ENCODE measurements around the gene TRAK2.
"Not testable (repeated sequence)": the region's sequence is repeated elsewhere in the genome, so short reads cannot be mapped to it uniquely, and the experiment has no call there.

The TRAK2 gene

DNA sequence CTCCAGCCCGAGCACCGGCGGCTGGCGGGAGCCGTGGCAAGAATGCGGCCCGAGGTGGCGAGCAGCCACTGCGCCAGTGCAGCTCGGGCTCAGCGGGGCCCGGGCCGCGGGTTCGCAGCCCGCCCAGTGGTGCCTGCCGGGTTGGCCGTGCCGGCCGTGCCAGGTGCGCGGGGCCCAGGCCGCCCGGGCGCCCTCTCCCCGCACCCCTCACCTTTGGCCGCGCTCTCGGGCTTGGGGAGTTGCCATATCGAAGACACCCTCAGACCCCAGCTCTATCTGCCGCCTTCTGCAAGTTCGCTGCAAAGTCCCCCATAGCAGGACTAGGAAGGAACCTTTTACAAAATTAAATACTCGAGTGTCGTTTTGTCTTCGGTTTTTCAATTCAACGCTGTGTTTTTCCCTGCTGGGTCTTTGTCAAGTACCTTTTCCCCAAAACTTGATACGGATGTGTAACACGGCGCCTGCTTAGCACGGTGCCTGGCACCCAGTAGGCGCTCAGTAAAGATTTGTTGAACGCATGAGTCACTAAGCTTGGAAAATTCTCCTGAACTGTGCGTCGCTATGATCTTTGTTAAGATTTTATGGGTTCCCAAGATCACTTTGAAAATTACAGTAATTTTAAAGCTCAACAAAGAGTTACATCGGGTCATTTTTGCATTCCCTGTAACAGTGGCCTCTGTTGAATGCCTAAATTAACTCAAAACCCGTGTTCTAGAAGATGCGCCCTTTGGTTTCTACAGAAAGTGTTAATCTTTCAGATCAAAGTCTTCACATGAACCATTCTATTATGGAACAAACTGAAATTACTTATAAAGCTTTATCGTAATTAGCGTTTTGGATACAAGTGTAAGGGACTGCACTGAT lies 1.0 kb upstream of the TRAK2 start:
- no peak for DNase-seq (ENCODE audit: low read depth, low spot score)

DNA sequence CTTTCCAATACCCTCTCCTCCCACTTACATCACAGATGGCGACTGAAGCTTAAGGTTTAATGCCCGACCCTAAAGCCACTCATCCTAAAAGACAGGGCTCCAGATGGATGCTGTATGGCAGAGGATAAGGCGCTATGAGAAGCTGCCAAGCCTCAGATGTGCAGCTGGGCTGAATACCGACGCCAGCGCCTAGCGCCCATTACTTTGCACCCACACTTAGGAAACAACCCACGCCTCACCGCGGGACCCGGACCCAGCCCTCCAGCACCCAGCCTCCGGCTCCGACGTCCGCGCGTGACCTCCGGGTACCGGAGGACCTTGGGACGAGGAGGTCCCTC lies 335 bp downstream of the TRAK2 start:
- no peak for DNase-seq (ENCODE audit: low read depth, low spot score)

DNA sequence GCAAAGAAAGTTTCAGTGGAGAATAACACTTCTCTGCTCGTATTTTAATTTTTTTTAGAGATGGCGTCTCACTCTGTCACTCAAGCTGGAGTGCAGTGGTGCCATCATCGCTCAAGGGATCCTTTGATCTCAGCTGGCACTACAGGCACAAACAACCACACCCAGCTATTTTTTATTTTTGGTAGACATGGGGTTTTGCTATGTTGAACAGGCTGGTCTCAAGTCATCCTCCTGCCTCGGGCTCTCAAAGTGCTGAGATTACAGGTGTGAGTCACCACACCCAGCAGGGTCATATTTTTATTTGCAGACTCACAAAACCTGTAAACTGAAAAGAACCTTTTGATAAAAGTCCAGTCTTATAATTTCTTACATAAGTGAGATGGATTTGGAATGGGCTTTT lies 2.6 kb downstream of the TRAK2 start:
- DNase-seq (ENCODE audit: low read depth, low spot score) = no peak

DNA sequence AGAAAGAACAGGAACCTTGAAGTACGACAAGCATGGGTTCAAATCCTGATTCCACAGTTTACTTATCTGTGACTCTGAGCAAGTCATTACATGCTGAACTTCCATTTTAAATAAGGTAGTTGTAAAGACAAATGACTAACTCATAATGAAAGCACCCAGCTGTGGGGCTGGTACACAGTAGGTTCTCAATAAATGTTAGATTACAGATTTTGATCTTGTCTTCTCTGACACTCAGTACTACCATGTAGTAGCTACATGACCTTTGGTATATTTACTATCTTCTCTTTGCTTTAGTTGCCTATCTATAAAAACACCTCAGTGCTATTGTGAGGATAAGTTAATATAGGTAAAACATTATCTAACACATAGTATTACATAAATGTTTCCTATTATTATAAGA lies 3.2 kb downstream of the TRAK2 start:
- no peak for DNase-seq (ENCODE audit: low read depth, low spot score)

DNA sequence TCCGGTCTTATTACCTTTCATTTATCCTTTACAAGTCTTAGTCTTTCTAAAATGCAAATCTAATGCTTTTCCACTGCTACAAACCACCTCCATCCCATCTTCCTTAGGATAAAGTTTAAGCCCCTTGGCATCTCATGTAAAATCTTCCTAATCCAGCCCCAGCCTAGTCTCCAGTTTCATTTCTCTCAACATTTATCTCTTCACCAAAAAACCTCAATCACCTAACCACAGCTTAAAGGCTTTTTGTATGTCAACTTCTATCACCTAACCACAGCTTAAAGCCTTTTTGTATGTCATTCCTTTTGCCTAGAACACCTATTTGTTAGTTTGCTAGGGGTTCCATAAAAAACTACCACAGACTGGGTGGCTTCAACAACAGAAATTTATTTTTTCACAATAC lies 4.2 kb downstream of the TRAK2 start:
- DNase-seq (ENCODE audit: low read depth, low spot score) = no peak

DNA sequence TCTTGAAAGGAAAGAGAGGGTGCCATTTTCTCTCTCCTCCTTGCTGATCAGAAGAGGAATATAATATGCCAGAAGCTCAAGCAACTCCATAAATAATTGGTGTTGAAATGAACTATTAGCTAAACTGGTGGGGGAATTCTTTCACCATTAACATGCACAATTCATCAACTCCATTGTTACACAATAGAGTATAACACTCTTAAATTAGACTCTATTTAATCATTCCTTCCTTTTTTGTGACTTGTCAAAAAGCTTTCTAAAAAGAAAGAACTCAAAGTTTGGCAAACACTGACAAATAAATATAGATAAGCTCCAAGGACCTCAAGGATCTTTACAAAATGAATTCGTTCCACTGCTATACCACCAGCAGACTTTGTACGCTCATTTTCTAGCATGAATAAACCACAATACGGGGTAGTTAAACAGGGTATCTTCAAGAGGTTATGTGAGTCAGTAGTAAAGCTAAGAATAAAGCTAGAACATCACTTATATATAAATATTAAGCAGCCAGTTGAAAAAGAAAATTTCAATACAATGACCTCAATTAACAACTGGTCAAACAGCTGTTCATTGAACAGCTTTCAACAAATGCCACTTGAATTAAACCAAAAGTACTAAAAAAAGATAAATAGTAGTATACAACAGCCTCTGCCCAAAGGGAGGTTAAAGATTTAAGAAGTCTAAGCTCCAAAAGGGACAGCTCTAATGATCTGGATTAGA lies 6.4 kb downstream of the TRAK2 start:
- no peak for DNase-seq (ENCODE audit: low read depth, low spot score)

DNA sequence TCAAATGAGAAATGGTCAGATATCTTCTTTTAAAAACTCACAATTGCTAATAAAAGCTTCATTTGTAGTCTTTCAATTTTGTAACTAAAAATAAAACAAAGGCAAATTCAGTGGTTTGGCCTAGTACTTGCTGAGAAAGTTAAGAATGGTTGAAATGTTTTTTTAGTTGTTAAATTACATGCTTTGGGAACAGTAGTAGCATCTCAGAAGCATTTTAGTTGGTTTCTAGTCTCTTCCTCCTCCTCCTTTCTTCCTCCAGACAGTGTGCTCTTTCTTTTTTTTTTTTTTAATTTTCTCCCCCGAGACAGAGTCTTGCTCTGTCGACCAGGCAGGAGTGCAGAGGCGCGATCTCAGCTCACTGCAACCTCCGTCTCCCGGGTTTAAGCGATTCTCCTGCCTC lies 9.8 kb downstream of the TRAK2 start:
- DNase-seq (ENCODE audit: low read depth, low spot score) = no peak

DNA sequence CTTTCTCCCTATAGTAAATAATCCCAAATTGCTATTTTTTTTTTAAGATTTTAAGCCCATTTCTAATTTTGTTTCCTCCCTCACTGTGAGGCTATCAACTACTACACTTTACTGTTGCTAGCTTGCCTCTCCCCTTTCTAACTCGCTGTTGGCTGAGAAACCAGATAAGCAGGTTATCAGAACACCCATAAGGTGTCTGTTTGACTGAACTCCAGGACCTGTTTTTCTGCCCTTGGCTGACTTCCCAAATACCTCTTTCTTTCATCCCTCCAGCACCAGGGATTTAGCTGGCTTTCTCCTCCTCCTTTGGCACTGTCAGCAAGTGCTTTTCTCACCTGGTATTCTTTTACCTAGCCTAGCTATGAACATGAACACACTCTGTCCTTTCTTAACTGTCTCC lies 11.1 kb downstream of the TRAK2 start:
- DNase-seq (ENCODE audit: low read depth, low spot score) = no peak

DNA sequence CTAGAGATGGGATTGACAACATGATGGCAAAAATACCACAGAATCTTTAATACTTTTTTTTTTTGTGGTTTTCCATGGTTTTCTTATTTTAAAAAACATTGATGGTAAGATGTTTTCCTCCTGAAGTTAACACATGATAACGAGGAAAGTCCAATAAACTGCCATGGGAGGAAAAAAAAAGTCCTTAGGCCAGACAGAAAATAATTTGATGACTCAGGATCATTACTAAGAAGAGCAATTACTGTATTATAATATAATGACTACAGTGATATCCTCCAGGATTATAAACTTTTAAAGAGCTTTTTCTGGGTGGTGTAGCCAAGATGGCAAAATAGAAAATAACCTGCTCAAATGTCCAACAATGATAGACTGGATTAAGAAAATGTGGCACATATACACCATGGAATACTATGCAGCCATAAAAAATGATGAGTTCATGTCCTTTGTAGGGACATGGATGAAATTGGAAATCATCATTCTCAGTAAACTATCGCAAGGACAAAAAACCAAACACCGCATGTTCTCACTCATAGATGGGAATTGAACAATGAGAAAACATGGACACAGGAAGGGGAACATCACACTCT lies 11.8 kb downstream of the TRAK2 start:
- not testable (repeated sequence) for DNase-seq (ENCODE audit: low read depth, low spot score)

DNA sequence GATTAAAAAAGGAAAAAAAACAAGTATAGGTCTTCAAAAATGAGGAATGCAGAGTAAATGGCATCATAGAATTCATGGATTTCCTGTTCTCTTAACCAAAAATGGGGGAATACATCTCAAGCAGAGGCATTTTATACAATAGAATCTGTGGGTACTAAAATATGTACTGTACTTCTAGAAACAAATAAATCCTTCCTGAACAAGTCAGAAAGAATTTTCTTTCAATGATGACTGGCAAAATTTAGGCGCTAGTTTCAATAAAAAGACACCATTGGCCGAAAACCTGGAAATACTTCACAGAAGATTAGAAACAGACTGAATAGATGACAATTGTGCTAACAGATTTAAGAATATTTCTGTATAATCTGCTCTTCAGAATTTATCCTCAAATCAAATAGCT lies 15.1 kb downstream of the TRAK2 start:
- no peak for DNase-seq (ENCODE audit: low read depth, low spot score)

DNA sequence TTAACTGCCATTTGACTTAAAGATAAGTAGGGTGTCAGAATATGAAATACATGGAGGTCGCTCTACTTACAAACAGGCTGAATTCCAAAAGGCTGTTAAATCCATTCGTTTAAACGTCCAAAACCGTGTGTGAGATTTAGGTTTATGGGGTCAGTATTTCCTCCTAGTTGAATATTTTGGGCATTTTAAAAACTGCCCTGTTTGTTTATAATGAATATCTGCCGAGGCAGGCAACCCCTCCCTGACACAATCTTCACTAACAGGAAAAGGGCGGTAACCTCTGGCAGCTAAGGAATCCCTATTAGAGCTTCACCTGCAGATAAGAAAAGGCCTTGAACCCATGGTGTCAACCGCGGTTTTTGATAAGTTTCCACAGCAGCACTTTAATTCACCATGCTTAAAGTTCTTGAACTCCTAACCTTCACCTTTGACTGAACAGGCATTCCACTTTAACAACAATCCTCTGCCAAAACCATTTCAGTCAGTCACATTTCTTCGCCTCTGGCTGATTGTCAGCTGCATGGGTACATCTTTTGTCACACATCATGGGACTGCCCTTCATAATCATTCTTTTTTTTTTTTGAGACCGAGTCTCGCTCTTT lies 17.8 kb downstream of the TRAK2 start:
- DNase-seq (ENCODE audit: low read depth, low spot score) = no peak

DNA sequence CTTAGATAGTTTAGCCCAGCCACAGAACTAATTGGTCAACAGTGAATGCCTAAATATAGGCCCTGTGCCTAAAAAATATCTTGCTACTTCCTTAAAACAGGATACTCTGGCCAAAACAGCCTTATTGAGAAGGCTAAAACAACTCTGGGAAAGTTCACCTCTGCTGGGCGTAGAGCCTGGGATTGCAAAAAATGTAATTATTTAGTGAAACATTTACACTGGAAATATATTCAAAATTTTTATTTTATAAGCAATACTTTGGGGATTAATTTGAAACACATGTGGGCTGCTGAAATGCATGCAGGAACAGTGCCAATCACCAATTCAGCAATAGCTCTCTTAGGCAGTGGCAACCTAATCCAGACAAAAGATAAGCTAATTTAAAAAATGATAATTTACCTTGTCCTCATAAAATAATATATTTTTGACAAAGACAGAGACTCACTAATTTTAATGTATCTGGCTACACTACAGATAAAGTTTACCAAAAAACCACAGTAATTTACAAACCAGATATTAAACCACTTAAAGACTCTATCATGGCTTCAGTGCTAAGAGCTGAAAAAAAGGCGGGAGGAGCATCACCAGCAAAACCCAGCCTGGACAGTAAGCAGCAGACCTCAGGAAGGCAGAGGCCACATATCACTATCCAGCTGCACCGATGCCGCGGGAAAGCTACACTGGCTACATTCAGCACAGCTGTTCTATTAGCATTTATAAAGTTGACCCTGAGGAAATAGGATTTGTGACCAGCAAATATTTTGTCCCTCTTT lies 18.5 kb downstream of the TRAK2 start:
- no peak for DNase-seq (ENCODE audit: low read depth, low spot score)

DNA sequence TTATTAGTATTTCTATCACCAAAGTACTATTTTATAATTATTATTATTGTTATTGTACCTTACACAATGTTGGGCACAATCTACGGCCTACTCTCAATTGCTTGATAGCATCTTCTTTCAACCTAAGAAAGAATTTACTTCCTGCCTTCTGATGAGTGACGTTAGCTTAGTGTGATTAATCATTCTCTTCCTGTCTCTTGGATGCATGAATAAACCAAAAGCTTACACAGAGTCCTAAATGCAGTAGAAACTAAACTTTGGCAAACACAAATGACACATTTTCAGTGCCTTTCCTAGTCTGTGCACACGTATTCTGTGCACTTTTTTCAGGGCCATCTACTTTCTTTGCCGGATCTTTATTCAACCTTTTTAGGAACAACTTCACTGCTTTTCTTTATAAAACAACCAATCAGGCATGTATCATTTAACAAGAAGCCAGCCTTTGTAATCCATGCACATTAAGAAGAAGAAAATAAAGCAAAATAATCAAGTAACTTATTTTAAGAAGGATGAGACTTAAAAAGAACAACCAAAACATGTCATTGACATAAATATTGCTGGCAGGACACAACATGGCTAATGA lies 19.1 kb downstream of the TRAK2 start:
- no peak for DNase-seq (ENCODE audit: low read depth, low spot score)

DNA sequence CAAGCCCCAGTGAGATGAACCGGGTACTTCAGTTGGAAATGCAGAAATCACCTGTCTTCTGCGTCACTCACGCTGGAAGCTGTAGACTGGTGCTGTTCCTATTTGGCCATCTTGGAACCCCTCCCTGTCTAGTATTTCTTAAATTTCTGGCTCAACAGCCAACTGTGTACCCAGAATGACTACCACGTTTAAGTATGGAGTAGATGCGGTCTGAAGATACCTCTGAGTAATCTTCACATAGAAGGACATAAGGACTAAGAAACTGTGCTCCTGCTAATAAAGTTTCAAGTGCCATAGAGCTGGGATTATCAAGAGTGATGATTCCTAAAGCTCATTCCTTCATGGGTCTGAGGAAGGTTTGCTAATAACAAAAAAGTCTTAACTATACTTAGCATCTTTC lies 20.4 kb downstream of the TRAK2 start:
- no peak for DNase-seq (ENCODE audit: low read depth, low spot score)

DNA sequence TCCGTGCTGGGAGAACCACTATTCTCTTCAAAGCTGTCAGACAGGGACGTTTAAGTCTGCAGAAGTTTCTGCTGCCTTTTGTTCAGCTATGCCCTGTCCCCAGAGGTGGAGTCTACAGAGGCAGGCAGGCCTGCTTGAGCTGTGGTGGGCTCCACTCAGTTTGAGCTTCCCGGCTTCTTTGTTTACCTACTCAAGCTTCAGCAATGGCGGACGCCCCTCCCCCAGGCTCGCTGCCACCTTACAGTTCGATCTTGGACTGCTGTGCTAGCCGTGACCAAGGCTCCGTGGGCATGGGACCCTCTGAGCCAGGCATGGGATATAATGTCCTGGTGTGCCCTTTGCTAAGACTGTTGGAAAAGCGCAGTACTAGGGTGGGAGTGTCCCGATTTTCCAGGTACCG lies 20.9 kb downstream of the TRAK2 start:
- DNase-seq (ENCODE audit: low read depth, low spot score) = not testable (repeated sequence)

DNA sequence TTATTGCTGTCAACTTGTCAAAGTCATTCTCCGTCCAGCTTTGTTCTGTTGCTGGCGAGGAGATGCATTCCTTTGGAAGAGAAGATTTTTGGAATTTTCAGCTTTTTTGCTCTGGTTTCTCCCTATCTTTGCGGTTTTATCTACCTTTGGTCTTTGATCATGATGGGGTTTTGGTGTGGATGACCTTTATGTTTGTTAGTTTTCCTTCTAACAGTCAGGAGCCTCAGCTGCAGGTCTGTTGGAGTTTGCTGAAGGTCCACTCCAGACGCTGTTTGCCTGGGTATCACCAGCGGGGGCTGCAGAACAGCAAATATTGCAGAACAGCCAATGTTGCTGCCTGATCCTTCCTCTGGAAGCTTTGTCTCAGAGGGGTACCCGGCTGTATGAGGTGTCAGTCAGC lies 21.4 kb downstream of the TRAK2 start:
- DNase-seq (ENCODE audit: low read depth, low spot score) = not testable (repeated sequence)

DNA sequence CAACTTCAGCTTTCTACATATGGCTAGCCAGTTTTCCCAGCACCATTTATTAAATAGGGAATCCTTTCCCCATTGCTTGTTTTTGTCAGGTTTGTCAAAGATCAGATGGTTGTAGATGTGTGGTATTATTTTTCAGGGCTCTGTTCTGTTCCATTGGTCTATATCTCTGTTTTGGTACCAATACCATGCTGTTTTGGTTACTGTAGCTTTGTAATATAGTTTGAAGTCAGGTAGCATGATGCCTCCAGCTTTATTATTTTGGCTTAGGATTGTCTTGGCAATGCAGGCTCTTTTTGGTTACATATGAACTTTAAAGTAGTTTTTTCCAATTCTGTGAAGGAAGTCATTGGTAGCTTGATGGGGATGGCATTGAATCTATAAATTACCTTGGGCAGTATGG lies 22.9 kb downstream of the TRAK2 start:
- DNase-seq (ENCODE audit: low read depth, low spot score) = not testable (repeated sequence)

DNA sequence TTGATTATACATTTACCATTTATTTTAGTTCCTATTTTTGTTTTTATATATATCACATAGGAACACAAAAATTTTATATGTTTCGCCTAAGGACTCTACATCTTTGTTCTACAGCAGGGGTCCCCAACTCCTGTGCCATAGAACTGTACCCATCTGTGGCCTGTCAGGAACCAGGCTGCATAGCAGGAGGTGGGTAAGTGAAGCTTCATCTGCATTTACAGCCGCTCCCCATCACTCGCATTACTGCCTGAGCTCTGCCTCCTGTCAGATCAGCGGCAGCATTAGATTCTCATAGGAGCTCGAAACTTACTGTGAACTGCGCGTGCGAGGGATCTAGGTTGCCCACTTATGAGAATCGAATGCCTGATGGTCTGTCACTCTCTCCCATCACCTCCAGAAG lies 25.3 kb downstream of the TRAK2 start:
- no peak for DNase-seq (ENCODE audit: low read depth, low spot score)

DNA sequence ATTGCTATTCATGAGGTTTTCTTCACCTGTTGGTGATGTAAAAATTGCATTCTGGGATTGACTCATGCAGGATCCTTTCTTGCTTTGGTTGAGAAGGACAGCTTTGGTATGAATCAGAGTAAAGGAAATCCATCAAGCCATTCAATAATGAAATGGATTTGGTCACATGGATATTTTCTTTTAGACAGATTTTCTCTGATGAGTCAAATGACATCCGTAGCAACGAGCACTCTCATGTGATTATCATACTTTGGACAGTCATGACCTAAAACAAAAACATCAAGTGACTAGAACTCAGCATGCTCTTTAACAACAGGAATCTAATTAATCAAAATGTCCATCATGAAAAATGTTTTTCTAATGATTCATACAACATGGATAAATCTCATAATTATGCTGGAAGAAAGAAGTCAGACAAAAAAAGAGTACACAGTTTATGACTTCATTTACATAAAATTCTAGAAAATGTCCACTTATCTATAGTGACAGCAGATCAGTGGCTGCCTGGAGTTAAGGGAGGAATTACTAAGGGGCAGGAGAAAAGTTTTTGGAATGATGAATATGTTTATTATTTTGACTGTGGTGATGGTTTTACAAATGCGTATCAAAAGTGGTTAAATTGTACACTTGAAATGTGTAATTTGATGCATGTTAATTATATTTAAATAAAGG lies 30.7 kb downstream of the TRAK2 start:
- no peak for DNase-seq (ENCODE audit: low read depth, low spot score)

DNA sequence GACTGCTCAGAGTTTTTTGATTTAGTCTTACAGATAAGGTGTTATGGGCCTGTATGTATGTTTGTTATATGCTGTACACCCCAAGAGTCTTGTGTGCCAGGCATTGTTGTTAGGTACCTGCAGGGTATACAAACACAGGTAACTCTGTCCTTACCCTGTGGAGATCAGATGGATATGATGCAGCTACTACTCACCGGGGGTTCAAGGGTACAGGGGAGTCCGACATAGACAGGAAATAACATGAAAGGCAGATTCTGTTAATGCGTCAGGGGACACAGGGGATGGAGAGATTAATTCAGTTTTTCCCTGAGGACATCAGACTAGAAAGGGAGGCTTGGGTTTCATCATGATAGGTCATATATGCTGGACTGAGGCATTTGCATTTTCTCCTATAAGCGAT lies 31.3 kb downstream of the TRAK2 start:
- no peak for DNase-seq (ENCODE audit: low read depth, low spot score)
